Stimulated activated CD8-positive, alpha-beta memory T cell treated with anti-CD3 and anti-CD28 coated beads, Interleukin-15, amount 100 ng/mL, for 4 hours (primary cell): ENCODE results near the gene ARHGAP31.
A peak's percentile ranks its signal among the peaks of the same experiment; 100 is the strongest.
"Not testable (repeated sequence)": the region's sequence is repeated elsewhere in the genome, so short reads cannot be mapped to it uniquely, and the experiment has no call there.

Source experiments
- DNase-seq, 2 donors: peaks; one replicate each; pipeline ENCODE4 v3.0.0-alpha.2; 2020; ENCODE audit warnings: low read depth in 2 of 2

ARHGAP31 gene

GRCh38 chr3:119293871-119294695 is at the start of gene ARHGAP31:
Gene ARHGAP31 (plus strand): TSS chr3:119294383. CDS start chr3:119294905, 522 bp downstream.
- DNase-seq, result peak; percentile 80 to 82

GRCh38 chr3:119245778-119246177 is 48.4 kb upstream of the ARHGAP31 start:
- no peak for DNase-seq

- no peak for DNase-seq
Observed at GRCh38 chr3:119255214-119255613, 39.0 kb upstream of the ARHGAP31 start.

- DNase-seq, result no peak
Observed at GRCh38 chr3:119257111-119257510, 37.1 kb upstream of the ARHGAP31 start.

- no peak for DNase-seq
Observed at GRCh38 chr3:119257654-119258410, 36.4 kb upstream of the ARHGAP31 start.

- DNase-seq, result no peak
Observed at GRCh38 chr3:119258915-119259314, 35.3 kb upstream of the ARHGAP31 start.

GRCh38 chr3:119259821-119260220 is 34.4 kb upstream of the ARHGAP31 start:
- DNase-seq, result no peak

- DNase-seq, result no peak
Observed at GRCh38 chr3:119261055-119261454, 33.1 kb upstream of the ARHGAP31 start.

GRCh38 chr3:119270212-119270611 is 24.0 kb upstream of the ARHGAP31 start:
- not testable (repeated sequence) for DNase-seq

- no peak for DNase-seq
Observed at GRCh38 chr3:119276680-119277079, 17.5 kb upstream of the ARHGAP31 start.

- DNase-seq, result no peak
Observed at GRCh38 chr3:119279101-119279554, 15.1 kb upstream of the ARHGAP31 start.

GRCh38 chr3:119279584-119280243 is 14.5 kb upstream of the ARHGAP31 start:
- no peak for DNase-seq

- no peak for DNase-seq
Observed at GRCh38 chr3:119288669-119289403, 5.3 kb upstream of the ARHGAP31 start.

GRCh38 chr3:119289404-119289770 is 4.8 kb upstream of the ARHGAP31 start:
- DNase-seq, result no peak

GRCh38 chr3:119290613-119291012 is 3.6 kb upstream of the ARHGAP31 start:
- DNase-seq, result no peak

- no peak for DNase-seq
Observed at GRCh38 chr3:119291062-119291700, 3.0 kb upstream of the ARHGAP31 start.

GRCh38 chr3:119292666-119293065 is 1.5 kb upstream of the ARHGAP31 start:
- DNase-seq, result no peak

GRCh38 chr3:119293105-119293870 is 895 bp upstream of the ARHGAP31 start:
- no peak for DNase-seq

GRCh38 chr3:119294696-119295671 is 801 bp downstream of the ARHGAP31 start:
- DNase-seq, result peak; percentile 47 to 51
